Neural crest cell (in vitro differentiated cells): ENCODE data around the gene PSD. TPM values are rescaled to one million over a fixed set of nuclear protein-coding genes. Genes with fewer than 3 reads are reported as not detected.

Experiments used
- DNase-seq: peaks from one replicate; pipeline ENCODE4 v3.0.0; 2021; ENCODE audit warnings: low read depth, mixed read lengths, low spot score
- H3K27ac Mint-ChIP-seq: one replicate; pipeline ENCODE4 v1.8.0; 2021; ENCODE audit warnings: mild to moderate bottlenecking, mixed read lengths; ENCODE audit not compliant: unreplicated experiment
- H3K27me3 Mint-ChIP-seq: 2 replicates; pipeline ENCODE4 v1.8.0; 2021; ENCODE audit warnings: low read depth, mild to moderate bottlenecking, mixed read lengths
- H3K36me3 Mint-ChIP-seq: 2 replicates; pipeline ENCODE4 v1.8.0; 2021; ENCODE audit warnings: low read depth, mild to moderate bottlenecking, mixed read lengths
- H3K4me1 Mint-ChIP-seq: 2 replicates; pipeline ENCODE4 v1.8.0; 2021; ENCODE audit warnings: mixed read lengths
- H3K4me3 Mint-ChIP-seq: one replicate; pipeline ENCODE4 v1.8.0; 2021; ENCODE audit warnings: mild to moderate bottlenecking, mixed read lengths
- H3K9me3 Mint-ChIP-seq: 2 replicates; pipeline ENCODE4 v1.8.0; 2021; ENCODE audit warnings: mixed read lengths
- CTCF ChIP-seq: fragments of 200-600 bp; sonication (generic); conservative IDR thresholded peaks from 2 replicates; pipeline ENCODE4 v1.5.0; 2021; ENCODE audit warnings: antibody characterized with exemption, mild to moderate bottlenecking
- total RNA-seq: library from RNA; stranded (reverse); gene quantifications from 2 replicates; pipeline ENCODE4 v1.2.1, GENCODE V29; 2021

PSD gene
- total RNA-seq, 1 donor from 2014 or later, result 37.4 TPM

GRCh38 chr10:102397222-102398171 lies 21.1 kb downstream of the PSD start:
- peaks cover 38% of the 10 kb centered on the region for H3K4me1 Mint-ChIP-seq
- H3K27me3 Mint-ChIP-seq, result peaks cover 13% of the 10 kb centered on the region
- H3K4me3 Mint-ChIP-seq, result peak overlapping the region; percentile 92
- DNase-seq, result no peak
- TF ChIP-seq CTCF, result no peak
- no peaks in the 10 kb centered on the region for H3K36me3 Mint-ChIP-seq
- no peak overlapping the region for H3K27ac Mint-ChIP-seq
- H3K9me3 Mint-ChIP-seq, result no peaks in the 10 kb centered on the region

- H3K36me3 Mint-ChIP-seq, result no peaks in the 10 kb centered on the region
- H3K4me3 Mint-ChIP-seq, result peak overlapping the region; percentile 92
- no peak overlapping the region for H3K27ac Mint-ChIP-seq
- H3K4me1 Mint-ChIP-seq, result peaks cover 38% of the 10 kb centered on the region
- H3K27me3 Mint-ChIP-seq, result peaks cover 20% of the 10 kb centered on the region
- no peaks in the 10 kb centered on the region for H3K9me3 Mint-ChIP-seq
- no peak for DNase-seq
- no peak for TF ChIP-seq CTCF
These were observed 21.8 kb downstream of the PSD start for GRCh38 chr10:102396730-102397151.

GRCh38 chr10:102396317-102396650 lies 22.3 kb downstream of the PSD start:
- no peaks in the 10 kb centered on the region for H3K9me3 Mint-ChIP-seq
- no peaks in the 10 kb centered on the region for H3K36me3 Mint-ChIP-seq
- H3K27me3 Mint-ChIP-seq, result peaks cover 20% of the 10 kb centered on the region
- peaks cover 38% of the 10 kb centered on the region for H3K4me1 Mint-ChIP-seq
- peak overlapping the region; percentile 92 for H3K4me3 Mint-ChIP-seq
- no peak for DNase-seq
- TF ChIP-seq CTCF, result no peak
- H3K27ac Mint-ChIP-seq, result no peak overlapping the region

GRCh38 chr10:102395400-102396316 lies 22.9 kb downstream of the PSD start, which contains the start of gene NFKB2:
TSS of gene NFKB2 (plus strand) at chr10:102395705. CDS start at chr10:102395960, 255 bp downstream.
- TF ChIP-seq CTCF, result no peak
- Mint-ChIP-seq H3K36me3 (no peaks in the 10 kb centered on the region), H3K27me3 (peaks cover 25% of the 10 kb centered on the region), H3K27ac (peak within 1 kb of the TSS; percentile 19), H3K4me1 (peaks cover 38% of the 10 kb centered on the region), H3K9me3 (no peaks in the 10 kb centered on the region), H3K4me3 (peak within 1 kb of the TSS; percentile 92)
- DNase-seq, result peak; percentile 83

GRCh38 chr10:102394801-102395399 lies 23.7 kb downstream of the PSD start:
- H3K9me3 Mint-ChIP-seq, result no peaks in the 10 kb centered on the region
- H3K4me3 Mint-ChIP-seq, result peak overlapping the region; percentile 92
- no peaks in the 10 kb centered on the region for H3K36me3 Mint-ChIP-seq
- H3K27ac Mint-ChIP-seq, result no peak overlapping the region
- TF ChIP-seq CTCF, result no peak
- H3K27me3 Mint-ChIP-seq, result peaks cover 31% of the 10 kb centered on the region
- H3K4me1 Mint-ChIP-seq, result peaks cover 38% of the 10 kb centered on the region
- no peak for DNase-seq
